Astrocyte of the cerebellum (primary cell): ENCODE results near the gene TCERG1L.

Experiments used
- DNase-seq: peaks from one replicate; pipeline ENCODE4 v3.0.0-alpha.2; 2011; ENCODE audit warnings: low read depth
- H3K4me3 ChIP-seq: 2 replicates; pipeline ENCODE4 v1.5.1; 2011; ENCODE audit warnings: mild to moderate bottlenecking, low read depth, low read length, moderate library complexity
- in situ Hi-C: cut with HindIII; loops from 2 replicates; pipeline ENCODE4 v1.10.0; 2017; ENCODE audit warnings: low sequenced_read_pairs
- TF ChIP-seq, protein P1 (sequence below): IDR thresholded peaks from 2 replicates; pipeline ENCODE4 v1.5.1; 2012; ENCODE audit warnings: low read length, low read depth, moderate library complexity, mild to moderate bottlenecking; ENCODE audit errors: missing control alignments

TCERG1L gene

DNA sequence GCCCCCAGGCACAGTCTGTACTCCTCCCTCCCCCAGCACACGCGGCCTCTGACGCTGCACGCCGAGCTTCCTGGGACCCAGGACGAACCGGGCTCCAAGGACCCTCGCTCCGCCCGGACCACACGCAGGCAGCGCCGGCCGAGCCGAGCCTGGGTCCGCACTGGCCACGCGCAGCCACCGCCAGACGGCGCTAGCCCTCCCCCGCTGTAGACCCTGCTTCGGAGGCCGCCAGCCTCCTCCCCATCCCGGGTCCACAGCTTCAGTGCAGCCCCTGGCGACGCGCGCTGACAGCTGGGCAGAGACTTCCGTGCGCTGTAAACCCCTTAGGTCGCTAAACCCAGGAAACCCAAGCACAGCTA lies 936 bp upstream of the TCERG1L start:
- no peak for DNase-seq
- TF ChIP-seq, protein P1, sequence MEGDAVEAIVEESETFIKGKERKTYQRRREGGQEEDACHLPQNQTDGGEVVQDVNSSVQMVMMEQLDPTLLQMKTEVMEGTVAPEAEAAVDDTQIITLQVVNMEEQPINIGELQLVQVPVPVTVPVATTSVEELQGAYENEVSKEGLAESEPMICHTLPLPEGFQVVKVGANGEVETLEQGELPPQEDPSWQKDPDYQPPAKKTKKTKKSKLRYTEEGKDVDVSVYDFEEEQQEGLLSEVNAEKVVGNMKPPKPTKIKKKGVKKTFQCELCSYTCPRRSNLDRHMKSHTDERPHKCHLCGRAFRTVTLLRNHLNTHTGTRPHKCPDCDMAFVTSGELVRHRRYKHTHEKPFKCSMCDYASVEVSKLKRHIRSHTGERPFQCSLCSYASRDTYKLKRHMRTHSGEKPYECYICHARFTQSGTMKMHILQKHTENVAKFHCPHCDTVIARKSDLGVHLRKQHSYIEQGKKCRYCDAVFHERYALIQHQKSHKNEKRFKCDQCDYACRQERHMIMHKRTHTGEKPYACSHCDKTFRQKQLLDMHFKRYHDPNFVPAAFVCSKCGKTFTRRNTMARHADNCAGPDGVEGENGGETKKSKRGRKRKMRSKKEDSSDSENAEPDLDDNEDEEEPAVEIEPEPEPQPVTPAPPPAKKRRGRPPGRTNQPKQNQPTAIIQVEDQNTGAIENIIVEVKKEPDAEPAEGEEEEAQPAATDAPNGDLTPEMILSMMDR = no peak
- in situ Hi-C loops = no loop called here
- no peak overlapping the region for H3K4me3 ChIP-seq

DNA sequence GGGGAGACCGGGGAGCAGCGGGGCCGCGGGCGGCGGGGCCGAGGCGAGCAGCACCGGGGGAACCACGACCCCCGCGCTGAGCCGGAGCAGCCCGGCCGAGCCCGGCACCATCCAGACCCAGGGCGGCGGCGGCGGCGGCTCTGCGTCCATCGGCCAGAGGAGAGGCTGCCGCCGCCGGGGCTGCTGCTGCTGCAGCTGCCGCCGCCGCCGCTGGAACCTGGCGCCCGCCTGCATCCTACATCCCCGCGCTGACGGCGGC lies 190 bp downstream of the TCERG1L start:
- no peak for DNase-seq
- no peak overlapping the region for H3K4me3 ChIP-seq
- TF ChIP-seq, protein P1 = no peak
- in situ Hi-C loops = no loop called here

DNA sequence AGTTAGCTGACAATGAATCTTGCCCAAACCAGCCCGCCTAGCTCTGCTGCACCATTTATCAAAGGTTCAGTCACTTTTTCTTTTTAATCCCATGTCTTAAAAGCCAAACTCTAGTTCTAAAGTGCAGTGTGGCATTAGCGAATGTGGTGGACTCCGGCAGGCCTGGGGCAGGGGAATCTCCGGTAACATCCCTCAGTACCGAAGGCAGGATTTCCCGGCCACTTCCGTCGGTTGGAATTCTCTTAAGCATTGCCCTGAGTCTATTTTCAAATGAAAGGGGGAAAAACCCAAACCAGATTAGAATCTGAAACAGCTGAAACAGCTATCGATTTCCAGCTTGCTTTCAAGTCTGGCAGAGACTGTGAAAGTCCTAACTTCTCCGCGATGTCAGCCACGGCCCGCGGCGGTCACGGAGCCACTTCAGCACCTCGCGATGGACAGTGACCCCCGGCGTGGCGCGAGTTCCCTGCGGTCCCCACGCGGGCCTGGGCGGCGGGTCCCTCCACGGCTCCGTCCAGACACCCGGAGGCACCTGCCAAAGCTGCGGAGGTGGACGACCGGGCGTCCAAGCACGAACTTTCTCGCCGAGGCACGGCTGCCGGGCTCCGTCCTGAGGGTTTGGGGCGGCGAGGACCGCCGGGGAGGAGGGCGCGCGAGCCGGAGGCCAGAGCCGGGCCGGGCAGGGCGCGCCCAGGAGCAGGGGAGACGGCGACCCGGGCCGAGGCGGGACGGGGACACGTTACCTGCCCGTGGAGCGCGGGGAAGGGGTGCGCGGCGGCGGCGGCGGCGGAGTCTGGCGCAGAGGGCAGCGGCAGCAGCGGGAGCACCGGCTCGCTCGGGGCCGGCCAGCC lies 745 bp downstream of the TCERG1L start:
- no peak overlapping the region for H3K4me3 ChIP-seq
- DNase-seq = no peak
- TF ChIP-seq, protein P1 = no peak
- in situ Hi-C loops = no loop called here

DNA sequence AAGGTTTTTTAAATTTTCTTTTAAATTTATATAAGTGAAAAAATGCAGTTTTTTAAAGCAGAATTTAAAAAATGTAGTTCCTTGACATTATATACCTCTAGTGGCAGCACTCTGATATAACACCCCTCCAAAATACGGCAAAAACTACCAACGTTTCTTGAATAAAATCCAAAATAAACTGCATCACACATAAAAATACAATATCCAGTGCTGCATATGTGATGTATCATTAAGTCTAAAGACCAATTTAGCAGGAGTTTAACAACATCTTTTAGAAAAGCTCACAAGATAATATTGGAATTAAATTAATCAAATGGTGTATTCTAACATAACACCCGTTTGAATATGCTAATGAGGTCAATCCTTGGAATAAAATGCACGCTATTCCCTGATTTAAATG lies 1.4 kb downstream of the TCERG1L start:
- TF ChIP-seq, protein P1 = no peak
- DNase-seq = no peak
- in situ Hi-C loops = no loop called here
- no peak overlapping the region for H3K4me3 ChIP-seq

DNA sequence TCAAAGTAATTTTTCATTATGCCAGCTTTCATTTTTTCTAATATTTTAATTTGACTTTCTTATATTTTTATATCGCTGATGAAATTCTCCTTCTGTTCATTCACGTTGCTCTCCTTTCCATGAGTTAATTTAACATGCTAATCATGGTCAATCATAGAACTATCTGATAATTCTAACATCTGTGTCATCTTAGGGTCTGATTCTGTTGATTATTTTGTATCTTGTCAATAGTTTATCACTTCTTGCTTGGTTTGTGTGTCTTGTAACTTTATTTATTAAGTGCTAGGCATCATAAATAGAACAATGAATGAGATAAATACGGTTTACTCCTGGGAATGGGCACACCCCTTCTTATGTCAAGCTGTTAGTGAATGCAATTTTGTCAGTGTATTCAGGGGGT lies 11.0 kb downstream of the TCERG1L start:
- TF ChIP-seq, protein P1 = no peak
- DNase-seq = no peak
- in situ Hi-C loops = no loop called here
- H3K4me3 ChIP-seq = no peak overlapping the region

DNA sequence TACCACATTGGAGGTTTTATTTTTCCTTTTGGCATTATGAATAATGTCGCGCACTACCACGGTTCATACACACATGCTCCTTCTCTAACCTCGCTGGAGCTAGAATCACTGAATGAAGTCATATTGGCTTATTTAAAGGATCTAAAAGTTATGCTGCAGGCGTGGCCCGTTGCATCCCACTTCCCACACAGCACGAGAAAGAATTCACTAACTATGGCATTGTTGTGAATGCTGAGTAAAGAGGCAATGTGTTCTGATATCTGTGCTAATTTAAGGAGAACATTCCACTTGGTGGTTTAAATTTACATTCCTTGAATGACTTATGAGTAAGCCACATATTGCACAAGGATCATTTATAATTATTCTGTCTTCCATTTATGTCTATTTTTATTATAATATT lies 20.7 kb downstream of the TCERG1L start:
- no peak for DNase-seq
- no peak overlapping the region for H3K4me3 ChIP-seq
- in situ Hi-C loops = no loop called here
- TF ChIP-seq, protein P1 = no peak
